ENCODE measurements around the gene ARHGAP10. TPM values are rescaled to one million over a fixed set of nuclear protein-coding genes. Genes with fewer than 3 reads are reported as not detected.

Gene ARHGAP10
- total RNA-seq, 2 donors from 2014 or later: 23.9 to 28.7 TPM

GRCh38 chr4:147689067-147689466, 42.8 kb upstream of the ARHGAP10 start:
- no peaks in the 10 kb centered on the region for H3K27me3 ChIP-seq
- DNase-seq (no peak), ATAC-seq (no peak)
- no peak overlapping the region for H3K4me3 ChIP-seq
- 47 to 54% methylated on average over 4 of the region's 4 CpGs for WGBS, 2 donors
- peaks cover 23% of the 10 kb centered on the region for H3K4me1 ChIP-seq
- no peaks in the 10 kb centered on the region for H3K36me3 ChIP-seq (replicated peaks in 1 of 2; ENCODE audit: insufficient read depth in 1 of 2, low read depth in 2 of 2)
- H3K27ac ChIP-seq: no peak overlapping the region
- intact Hi-C loops (cut with DNase I): no loop called here
- no peak for TF ChIP-seq POLR2A (IDR thresholded peaks at IDR 0.05)
- TF ChIP-seq, protein P1, sequence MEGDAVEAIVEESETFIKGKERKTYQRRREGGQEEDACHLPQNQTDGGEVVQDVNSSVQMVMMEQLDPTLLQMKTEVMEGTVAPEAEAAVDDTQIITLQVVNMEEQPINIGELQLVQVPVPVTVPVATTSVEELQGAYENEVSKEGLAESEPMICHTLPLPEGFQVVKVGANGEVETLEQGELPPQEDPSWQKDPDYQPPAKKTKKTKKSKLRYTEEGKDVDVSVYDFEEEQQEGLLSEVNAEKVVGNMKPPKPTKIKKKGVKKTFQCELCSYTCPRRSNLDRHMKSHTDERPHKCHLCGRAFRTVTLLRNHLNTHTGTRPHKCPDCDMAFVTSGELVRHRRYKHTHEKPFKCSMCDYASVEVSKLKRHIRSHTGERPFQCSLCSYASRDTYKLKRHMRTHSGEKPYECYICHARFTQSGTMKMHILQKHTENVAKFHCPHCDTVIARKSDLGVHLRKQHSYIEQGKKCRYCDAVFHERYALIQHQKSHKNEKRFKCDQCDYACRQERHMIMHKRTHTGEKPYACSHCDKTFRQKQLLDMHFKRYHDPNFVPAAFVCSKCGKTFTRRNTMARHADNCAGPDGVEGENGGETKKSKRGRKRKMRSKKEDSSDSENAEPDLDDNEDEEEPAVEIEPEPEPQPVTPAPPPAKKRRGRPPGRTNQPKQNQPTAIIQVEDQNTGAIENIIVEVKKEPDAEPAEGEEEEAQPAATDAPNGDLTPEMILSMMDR (IDR thresholded peaks at IDR 0.05): no peak
- no peaks in the 10 kb centered on the region for H3K9me3 ChIP-seq

DNA sequence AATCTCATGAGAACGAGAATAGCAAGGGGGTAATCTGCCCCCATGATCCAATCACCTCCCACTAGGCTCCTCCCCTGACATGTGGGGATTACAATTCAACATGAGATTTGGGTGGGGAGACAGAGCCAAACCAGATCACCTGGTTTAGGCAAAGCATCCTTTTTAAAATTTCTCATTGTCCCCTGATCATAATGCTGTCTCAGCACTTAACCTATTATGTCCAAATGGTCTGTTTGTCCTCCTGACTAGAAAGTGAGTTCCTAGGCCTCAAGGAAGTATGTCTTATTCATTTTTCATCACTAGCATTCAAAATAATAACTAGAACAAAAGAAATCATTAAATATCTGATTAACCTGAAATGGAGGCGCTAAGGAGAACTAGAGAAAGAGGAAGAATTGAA, 40.1 kb upstream of the ARHGAP10 start:
- no peak for ATAC-seq
- peaks cover 18% of the 10 kb centered on the region for H3K4me1 ChIP-seq
- no peaks in the 10 kb centered on the region for H3K9me3 ChIP-seq
- DNase-seq: no peak
- H3K27ac ChIP-seq: no peak overlapping the region
- 80 to 88% methylated on average over 2 of the region's 2 CpGs for WGBS, 2 donors
- H3K4me3 ChIP-seq: no peak overlapping the region
- H3K27me3 ChIP-seq: no peaks in the 10 kb centered on the region
- H3K36me3 ChIP-seq (replicated peaks in 1 of 2; ENCODE audit: insufficient read depth in 1 of 2, low read depth in 2 of 2): no peaks in the 10 kb centered on the region
- TF ChIP-seq, protein P1 (IDR thresholded peaks at IDR 0.05): no peak
- TF ChIP-seq POLR2A (IDR thresholded peaks at IDR 0.05): no peak
- intact Hi-C loops (cut with DNase I): no loop called here

- ATAC-seq (peak; percentile 47), DNase-seq (no peak)
- no peak overlapping the region for H3K27ac ChIP-seq
- H3K27me3 ChIP-seq: no peaks in the 10 kb centered on the region
- no peaks in the 10 kb centered on the region for H3K36me3 ChIP-seq (replicated peaks in 1 of 2; ENCODE audit: insufficient read depth in 1 of 2, low read depth in 2 of 2)
- no peaks in the 10 kb centered on the region for H3K9me3 ChIP-seq
- H3K4me1 ChIP-seq: peaks cover 18% of the 10 kb centered on the region
- no peak overlapping the region for H3K4me3 ChIP-seq
- WGBS, 2 donors: 47 to 58% methylated on average over 3 of the region's 3 CpGs
- TF ChIP-seq, protein P1 (IDR thresholded peaks at IDR 0.05): no peak
- no peak for TF ChIP-seq POLR2A (IDR thresholded peaks at IDR 0.05)
- intact Hi-C loops (cut with DNase I): no loop called here
These were observed 38.7 kb upstream of the ARHGAP10 start for GRCh38 chr4:147693218-147693617.

GRCh38 chr4:147696866-147697265, 35.0 kb upstream of the ARHGAP10 start:
- Histone ChIP-seq H3K4me1 (peaks cover 18% of the 10 kb centered on the region), H3K4me3 (no peak overlapping the region), H3K27ac (no peak overlapping the region), H3K36me3 (replicated peaks in 1 of 2; ENCODE audit: insufficient read depth in 1 of 2, low read depth in 2 of 2) (no peaks in the 10 kb centered on the region), H3K27me3 (no peaks in the 10 kb centered on the region), H3K9me3 (no peaks in the 10 kb centered on the region)
- intact Hi-C loops (cut with DNase I): no loop called here
- TF ChIP-seq POLR2A (IDR thresholded peaks at IDR 0.05): no peak
- TF ChIP-seq, protein P1 (IDR thresholded peaks at IDR 0.05): no peak
- WGBS, 2 donors: 24 to 33% methylated on average over 1 of the region's 1 CpG
- ATAC-seq (no peak), DNase-seq (no peak)

DNA sequence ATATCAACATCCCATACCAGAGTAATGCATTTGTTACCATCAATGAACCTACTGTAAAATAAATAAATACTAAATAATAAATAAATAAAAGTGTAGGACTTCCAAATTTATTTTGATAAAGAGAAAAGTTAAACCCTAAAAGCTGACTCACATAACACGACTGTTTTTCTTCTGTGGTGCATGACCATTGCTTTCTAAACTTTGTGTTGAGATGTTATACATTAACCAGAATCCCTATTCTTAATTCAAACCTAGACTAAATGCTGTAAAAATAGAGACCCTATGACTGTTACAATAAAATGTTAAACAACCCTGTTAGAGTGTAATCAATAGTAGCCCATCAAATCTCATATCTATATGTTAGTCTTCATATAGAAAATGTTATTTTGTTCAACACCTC, 27.0 kb upstream of the ARHGAP10 start:
- peaks cover 3% of the 10 kb centered on the region for H3K4me1 ChIP-seq
- no peak for ATAC-seq
- H3K27ac ChIP-seq: no peak overlapping the region
- no peaks in the 10 kb centered on the region for H3K9me3 ChIP-seq
- no peaks in the 10 kb centered on the region for H3K27me3 ChIP-seq
- no peak overlapping the region for H3K4me3 ChIP-seq
- intact Hi-C loops (cut with DNase I): loop anchor here (5.0 kb wide), 1 partner anchor 157 kb away; no protein-coding TSS in a partner anchor
- no peaks in the 10 kb centered on the region for H3K36me3 ChIP-seq (replicated peaks in 1 of 2; ENCODE audit: insufficient read depth in 1 of 2, low read depth in 2 of 2)
- TF ChIP-seq, protein P1 (IDR thresholded peaks at IDR 0.05): no peak
- no peak for TF ChIP-seq POLR2A (IDR thresholded peaks at IDR 0.05)
- 35 to 44% methylated on average over 1 of the region's 1 CpG for WGBS, 2 donors
- no peak for DNase-seq
